Mesenteric fat pad (tissue), 1 donor: Measurements from ENCODE around the gene RHBDF2. TPM values are rescaled to one million over a fixed set of nuclear protein-coding genes. Genes with fewer than 3 reads are reported as not detected.
A peak's percentile ranks its signal among the peaks of the same experiment; 100 is the strongest.
"Not testable (repeated sequence)": the region's sequence is repeated elsewhere in the genome, so short reads cannot be mapped to it uniquely, and the experiment has no call there.

Source experiments
- DNase-seq: peaks from one replicate; pipeline ENCODE4 v3.0.0-alpha.2; 2020; ENCODE audit warnings: low spot score
- total RNA-seq: library from RNA; stranded (reverse); fragmentation: NEBNext Ultra II Directional; extraction: Animal tissue kit (Norgen Biotek cat#: 25700); gene quantifications from one replicate; pipeline ENCODE4 v1.2.1, GENCODE V29; 2021
- donor health status: DM: yes; HTN: yes; CAD: no.

Gene RHBDF2
- total RNA-seq, 1 donor from 2014 or later, result 52.7 TPM

DNA sequence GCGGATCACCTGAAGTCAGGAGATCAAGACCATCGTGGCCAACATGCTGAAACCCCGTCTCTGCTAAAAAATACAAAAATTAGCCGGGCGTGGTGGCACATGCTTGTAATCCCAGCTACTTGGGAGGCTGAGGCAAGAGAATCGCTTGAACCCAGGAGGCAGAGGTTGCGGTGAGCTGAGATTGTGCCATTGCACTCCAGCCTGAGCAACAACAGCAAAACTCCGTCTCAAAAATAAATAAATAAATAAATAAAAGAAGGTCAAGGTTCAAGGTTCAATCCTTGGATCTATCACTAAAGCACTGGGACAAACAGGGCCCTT lies 24.2 kb upstream of the RHBDF2 start:
- DNase-seq, result not testable (repeated sequence)

DNA sequence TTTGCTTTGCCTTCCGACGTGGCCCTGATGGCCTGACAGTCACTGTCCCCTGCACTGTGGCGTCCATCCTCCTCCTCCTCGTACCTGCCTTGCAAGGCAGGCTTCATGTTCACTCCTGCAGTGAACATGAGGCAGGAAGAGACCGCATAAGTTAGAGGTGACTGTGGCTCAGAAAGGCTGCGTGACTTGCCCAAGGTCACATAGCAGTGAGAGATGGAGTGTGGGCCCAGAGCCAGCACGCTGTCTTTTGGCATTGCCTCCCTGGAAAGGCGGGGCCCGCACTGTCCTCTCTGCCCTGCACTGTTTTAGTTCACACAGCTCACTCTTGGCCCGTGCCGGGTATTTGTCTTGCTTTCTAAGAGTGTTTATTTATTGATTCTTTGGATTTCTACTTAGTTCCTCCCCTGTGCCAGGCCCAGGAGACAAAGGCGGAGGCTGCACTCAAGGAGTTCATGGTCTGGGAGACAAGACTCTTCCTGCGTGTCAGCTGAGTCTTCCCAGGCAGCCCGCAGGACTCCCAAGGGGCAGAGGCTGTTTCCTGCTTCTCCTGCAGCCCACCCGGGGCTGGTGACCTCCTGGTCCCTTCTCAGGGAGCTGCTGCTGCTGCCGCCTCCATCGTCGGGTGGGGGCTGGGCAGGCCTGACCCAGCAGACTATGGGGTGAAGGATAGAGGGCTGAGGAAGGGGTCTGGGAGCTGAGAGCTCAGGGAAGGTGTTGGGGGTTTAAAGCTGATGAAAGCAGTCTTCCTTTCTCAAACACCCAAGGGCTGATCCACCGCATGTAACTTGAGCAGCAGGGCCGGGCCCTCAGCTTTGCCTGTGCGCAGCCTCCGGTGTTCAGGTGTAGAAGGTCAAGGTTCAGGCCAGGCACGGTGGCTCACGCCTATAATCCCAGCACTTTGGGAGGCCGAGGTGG lies 23.6 kb upstream of the RHBDF2 start:
- DNase-seq, result no peak

DNA sequence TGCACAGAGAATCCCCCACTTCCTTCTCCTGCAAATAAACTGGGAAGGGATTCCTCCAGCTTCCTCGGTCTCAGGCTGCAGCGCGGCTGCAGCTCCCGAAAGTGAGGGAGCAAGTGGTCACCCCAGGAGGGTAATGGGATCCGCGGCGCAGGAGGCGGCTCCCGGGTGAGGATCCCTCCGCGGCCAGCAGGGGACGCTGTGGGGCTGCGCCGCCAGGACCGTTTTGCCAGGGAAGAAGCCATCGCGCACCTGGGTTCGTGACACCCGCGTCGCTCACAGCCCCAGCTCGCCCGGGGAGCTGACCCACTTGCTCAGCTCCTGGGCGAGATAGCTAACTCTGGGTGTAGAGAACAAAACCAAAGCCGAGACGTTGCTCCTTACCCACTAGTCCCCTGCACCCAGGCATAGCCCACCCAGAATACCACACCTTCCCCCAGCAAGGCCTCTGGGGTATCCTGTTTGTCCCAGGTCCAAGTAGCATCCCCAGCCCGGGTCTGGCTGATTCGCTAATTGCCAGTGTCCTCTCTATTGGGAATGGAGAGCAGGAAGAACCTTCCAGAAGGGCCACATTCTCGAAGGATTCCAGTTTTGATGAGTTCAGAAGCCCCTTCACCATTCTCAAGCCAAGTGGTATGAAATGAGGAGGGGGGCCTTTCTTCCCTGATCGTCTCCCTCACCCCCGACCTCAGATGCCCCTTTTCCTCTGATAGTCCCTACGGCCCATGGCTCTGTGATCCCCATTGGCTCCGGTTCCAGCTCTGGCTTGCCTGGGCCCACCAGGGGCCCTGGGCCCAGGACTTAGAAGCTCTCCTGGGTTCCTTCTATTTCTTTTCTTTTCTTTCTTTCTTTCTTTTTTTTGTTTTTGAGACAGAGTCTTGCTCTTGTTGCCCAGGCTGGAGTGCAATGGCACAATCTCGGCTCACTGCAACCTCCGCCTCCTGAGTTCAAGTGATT lies 22.1 kb upstream of the RHBDF2 start:
- DNase-seq, result peak; percentile 95

DNA sequence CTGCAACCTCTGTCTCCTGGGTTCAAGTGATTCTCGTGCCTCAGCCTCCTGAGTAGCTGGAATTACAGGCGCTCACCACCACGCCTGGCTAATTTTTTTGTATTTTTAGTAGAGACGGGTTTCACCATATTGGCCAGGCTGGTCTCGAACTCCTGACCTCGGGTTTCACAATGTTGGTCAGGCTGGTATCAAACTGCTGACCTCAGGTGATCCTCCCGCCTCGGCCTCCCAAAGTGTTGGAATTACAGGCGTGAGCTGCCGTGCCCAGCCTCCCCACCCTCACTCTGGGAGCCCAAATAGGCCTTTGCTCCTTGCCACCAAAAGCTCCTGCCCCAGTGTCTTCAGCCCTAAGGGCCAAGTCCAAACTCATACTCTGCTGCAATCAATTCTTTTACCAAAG lies 20.5 kb upstream of the RHBDF2 start:
- not testable (repeated sequence) for DNase-seq

DNA sequence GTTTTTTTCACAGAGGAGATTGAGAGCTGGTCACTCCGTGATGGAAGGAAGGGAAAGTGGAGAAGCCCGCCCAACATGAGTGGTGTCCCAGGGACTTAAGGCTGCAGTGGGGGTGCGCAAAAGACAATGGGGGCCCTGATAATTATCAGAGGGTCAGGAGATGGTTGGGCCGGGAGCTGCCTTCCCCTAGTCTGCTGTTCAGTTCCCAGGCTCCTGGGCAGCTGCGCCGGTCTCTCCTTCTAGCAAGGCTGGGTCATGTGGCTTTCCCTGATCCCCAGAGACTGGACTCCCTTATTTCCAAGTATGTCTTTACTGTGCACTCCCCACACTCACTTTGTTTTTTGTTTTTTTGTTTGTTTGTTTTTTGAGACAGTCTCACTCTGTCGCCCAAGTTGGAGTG lies 20.0 kb upstream of the RHBDF2 start:
- no peak for DNase-seq

DNA sequence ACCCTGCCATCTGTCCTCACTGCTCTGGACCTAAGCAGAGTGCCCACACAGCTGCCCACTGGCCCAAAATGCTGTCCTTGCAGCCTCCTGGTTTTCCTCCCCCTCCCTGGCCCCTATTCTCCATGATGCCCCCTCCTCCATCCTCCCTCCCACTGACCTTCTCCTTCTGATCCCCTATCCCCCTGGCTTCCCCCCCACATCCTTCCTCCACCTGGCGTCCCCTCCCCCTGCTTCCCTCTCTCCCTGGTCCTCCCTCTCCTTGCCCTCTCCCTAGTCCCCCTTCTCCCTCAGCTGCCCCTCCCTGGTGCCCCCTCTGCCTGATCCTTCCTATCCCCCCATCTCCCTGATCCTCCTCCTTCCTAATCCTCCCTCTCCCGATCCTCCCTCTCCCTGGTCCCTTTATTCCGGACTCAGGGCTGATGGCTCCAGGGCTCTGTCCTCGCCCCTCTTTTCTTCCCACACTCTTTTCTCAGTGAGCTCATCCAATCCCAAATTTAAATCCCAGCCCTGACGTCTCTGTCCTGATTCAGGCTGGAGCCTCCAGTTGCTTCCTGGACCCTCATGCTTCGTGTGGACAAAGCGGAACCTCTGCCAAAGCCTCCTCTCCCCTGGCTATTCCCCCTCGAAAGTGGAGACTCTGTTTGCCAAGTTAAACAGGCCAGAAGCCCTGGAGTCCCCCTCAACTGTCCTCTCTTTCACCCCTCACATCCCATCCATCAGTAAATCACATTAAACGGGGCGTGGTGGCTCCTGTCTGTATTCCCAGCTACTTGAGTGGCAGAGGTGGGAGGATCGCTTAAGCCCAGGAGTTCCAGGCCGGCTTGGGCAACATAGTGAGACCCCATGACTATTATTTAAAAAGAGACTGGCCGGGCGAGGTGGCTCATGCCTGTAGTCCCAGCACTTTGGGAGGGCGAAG lies 18.1 kb upstream of the RHBDF2 start:
- DNase-seq, result no peak

DNA sequence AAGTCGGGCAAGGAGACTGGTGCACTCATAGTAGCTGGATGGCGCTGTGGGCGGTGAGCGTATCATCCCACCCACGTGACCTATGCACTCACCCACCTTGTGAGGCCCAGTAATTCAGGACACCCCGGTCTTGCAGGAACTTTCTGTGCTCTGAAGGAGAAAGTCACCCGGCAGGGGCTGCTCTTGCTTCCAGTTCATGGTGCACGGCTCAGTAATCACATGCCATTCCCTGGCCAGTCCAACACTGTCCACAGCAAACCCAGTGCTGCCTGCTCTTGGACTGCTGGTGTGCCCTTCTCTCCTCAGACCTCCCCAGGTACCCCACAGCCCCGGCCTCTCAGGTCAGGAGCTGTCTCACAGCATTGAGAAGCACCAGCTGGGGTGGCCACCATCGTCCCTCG lies 16.4 kb upstream of the RHBDF2 start:
- no peak for DNase-seq

DNA sequence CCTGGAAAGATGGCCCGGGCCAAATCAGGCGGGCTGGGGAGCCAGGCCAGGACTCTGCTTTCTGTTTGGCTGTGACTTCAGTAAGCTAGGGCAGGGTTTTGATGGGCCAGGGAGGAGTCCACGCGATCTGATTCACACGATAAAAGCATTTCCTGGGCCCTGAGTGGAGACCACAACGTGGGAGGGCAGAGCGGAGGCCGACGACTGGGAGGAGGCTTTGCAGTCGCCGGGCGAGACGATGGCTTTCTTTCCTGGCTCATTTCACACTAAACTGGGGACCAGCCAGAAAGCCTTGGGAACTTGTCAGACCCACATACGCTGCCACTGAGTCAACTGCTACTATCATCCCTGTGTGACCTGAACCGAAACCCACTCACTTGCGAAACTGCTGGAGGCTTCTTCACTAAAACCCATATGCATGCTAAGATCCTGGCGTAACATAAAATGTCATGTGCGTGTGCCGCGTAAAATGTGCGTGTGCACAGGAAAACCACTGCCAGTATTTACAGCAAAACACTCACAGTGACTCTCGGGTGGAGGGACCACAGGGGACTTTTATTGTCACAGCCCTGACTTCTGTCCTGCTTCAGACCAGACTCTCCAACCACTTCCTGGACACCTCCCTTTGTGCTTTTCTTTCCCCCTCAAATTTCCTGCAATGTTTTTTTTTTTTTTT lies 14.2 kb upstream of the RHBDF2 start:
- DNase-seq, result no peak

DNA sequence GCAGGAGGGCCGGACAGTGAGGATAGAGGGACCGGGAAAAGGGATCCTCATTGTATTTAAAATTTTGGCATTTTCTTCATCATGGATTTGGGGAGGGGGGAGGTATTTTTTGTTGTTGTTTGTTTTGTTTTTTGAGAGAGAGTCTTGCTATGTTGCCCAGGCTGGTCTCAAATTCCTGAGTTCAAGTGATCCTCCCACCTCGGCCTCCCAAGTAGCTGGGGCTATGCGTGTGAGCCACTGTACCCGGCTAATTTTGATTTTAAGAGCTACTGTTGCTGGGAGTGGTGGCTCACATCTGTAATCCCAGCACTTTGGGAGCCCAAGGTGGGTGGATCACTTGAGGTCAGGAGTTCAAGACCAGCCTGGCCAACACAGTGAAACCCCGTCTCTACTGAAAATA lies 13.1 kb upstream of the RHBDF2 start:
- DNase-seq, result not testable (repeated sequence)

DNA sequence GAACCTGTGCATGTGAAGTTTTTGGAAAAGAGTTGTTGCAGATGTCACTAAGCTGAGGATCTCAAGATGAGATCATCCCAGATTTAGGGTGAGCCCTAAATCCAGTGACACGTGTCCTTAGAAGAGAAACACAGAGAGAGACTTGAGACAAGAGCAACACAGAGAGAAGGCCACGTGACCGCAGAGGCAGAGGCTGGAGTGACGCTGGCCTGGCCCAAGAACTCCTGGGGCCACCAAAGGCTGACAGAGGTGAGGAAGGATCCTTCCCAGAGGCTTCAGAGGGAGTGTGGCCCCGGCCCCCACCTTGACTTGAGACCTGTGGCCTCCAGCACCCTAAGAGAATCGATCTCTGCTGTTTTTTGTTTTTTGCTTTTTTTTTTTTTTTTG lies 12.1 kb upstream of the RHBDF2 start:
- DNase-seq, result no peak

DNA sequence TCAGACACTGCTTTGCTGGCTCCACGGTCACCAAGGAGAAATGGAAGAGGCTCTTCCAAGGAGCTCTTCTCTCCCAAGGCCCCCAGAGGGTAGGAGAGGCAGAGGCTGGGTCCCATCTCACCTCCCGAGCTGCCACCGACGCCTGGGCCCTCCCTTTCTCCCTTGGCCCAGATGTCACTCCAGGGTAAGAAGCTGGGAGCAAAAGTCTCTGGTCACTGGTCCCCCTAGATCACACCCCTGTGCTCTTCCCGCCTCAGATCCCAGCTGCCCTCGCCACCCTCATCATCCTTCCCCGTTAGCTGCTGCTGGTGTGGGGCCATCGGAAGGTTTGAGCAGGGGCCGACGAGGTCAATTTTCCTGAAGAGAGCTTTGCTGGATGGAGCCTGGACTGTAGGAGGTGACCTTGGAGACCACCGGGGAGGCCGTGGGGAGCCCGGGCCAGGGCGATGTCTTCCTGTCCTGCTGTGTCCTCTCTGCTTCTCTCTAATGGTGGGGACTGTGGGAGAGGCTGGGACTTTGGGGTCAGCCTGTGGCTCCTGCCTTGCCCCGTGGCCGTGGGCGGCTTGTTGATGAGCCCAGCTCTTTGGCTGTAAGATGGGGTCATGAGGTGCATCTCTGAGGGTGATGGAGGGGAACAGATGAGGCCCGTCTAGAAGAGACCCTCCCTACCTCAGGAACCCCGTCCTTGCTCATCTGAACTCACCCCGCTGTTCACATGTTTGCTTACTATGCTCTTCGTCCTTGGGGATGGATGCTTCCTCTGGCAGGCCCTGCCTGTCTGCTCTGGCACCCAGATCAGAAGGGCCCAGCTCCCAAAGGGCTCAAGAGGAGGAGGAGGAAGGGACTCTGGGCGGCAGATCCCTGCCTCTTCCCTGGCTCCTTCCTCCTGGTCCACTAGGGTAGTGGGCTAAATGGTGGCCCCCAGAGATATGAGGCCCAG lies 11.4 kb upstream of the RHBDF2 start:
- DNase-seq, result no peak

DNA sequence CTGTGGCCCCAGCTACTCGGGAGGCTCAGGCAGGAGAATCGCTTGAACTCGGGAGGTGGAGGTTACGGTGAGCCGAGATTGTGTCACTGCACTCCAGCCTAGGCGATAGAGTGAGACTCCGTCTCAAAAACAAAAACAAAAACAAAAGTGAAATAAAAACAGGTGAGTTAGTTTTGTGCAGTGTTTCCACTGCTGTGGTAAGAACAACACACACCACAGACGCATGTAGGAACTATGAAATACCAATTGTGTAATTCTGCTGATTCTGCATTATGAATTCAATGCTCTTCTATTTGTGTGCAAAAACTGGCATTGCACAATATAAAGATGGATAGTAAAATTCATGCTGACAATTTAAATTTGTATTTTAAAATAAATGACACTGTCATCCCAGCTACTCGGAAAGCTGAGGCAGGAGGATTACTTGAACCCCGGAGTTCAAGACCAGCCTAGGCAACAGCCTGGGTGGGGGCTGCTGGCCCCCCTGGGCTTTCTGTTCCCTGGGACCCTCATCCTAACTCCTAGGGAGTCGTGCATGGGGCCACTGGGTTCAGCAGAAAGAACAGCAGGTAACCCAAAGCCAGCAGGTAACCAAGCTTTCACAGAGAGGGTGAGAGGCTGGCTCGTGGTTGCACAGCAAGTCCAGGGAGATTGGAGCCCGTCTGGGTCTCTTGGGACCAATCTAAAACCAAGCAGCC lies 10.6 kb upstream of the RHBDF2 start:
- no peak for DNase-seq

DNA sequence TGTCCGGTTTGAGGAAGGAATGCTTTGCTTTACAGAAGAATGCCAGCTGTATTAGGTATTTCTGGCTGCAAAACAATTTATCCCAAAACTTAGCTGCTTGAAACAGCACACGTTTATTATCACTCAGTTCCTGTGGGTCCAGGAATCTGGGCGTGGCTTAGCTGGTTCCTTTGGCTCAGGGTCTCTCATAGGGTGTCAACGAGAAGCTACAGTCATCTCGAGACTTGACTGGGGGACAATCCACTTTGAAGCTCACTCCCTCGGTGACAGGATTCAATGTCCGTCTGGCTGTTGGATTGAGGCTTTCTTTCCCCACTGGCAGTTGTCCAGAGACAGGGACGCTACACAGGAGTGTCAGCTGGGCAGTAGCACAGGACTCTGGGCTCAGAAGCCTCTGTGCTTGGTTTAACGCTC lies 9.6 kb upstream of the RHBDF2 start:
- DNase-seq, result no peak

DNA sequence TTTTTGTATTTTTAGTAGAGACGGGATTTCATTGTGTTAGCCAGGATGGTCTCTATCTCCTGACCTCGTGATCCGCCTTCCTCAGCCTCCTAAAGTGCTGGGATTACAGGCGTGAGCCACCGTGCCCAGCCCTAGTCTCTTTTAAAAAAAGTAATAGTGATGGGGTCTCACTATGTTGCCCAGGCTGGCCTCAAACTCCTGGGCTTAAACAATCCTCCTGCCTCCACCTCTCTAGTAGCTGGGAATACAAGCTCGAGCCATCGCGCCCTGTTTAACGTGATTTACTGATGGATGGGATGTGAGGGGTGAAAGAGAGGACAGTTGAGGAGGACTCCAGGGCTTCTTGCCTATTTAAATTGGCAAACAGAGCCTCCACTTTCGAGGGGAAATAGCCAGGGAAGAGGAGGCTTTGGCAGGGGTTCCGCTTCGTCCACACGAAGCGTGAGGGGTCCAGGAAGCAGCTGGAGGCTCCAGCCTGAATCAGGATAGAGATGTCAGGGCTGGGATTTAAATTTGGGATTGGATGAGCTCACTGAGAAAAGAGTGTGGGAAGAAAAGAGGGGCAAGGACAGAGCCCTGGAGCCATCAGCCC lies 7.3 kb upstream of the RHBDF2 start:
- not testable (repeated sequence) for DNase-seq

DNA sequence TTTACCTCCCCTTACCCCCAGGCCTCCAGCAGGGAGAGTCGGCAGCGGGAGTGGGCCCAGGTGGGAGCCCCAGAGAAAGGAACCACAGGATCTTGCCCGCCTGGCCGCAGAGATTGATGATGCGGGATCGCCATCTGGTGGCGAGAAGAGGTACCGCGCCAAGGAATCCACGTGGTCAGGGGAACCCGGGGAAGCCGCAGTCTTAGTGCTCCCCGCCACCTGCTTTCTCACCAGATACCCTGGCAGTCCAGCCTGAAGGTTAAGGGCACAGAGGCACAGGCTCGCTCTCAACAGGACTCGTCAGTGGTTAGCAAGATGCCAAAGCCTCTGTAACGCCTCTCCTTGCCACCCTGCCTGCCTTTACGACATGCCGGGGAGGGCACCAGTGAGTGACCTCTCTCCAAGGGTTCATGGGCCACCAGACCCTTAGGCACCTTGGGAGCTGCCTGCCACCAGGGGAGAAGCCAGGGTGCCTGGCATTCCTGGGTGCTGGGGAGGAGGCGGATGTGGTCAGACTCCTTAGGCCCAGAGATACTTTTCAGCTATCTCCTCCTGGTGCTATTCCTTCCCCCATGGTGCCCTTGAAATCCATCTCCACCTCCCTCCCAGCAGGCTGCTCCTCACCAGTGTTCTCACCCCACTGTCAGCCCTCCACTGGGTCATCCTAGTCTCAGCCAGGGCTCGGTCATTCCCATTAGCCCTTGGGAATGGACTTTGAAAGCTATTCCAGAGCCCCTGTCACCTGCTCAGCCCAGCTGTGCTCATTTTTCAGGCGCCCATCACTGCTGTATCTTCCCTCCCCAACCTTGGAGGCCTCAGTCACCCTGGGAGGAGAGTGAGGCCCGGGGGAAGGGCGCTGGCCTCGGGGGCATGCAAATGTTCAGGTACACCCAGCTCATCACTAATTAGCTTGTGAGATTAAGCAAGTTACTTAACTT lies 5.5 kb upstream of the RHBDF2 start:
- DNase-seq, result peak; percentile 96

DNA sequence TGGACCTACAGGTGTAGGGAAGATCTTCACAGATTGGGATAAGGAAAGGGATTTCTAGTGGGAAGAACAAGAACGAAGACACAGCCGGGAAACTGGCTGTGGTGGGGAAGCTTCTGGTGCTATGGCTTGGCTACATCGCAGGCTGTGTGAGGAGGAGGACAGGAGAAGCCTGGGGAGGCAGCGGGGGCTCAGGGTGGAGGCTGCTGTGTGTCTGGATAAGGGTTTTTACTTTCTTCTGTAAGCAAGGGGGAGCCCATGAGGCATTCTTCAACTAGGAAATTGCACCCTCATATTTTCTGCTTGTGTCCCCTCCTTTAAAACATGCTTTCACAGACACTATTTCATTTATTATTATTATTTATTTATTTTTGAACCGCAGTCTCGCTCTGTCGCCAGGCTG lies 2.9 kb upstream of the RHBDF2 start:
- DNase-seq, result no peak
